Sigmoid colon (tissue), 4 donors: ENCODE measurements around the gene MOK.

Experiments
- CTCF ChIP-seq, 4 experiments: fragments of 450-650 bp in 3 of 4; fragments of 200-600 bp in 1 of 4; IDR thresholded peaks; one replicate each; pipeline ENCODE4 v1.5.1; 2016 to 2019; ENCODE audit warnings: antibody characterized with exemption in 4 of 4, mild to moderate bottlenecking in 3 of 4, moderate library complexity in 2 of 4
- POLR2A ChIP-seq, 2 donors: fragments of 450-650 bp; IDR thresholded peaks; one replicate each; pipeline ENCODE4 v1.6.1; 2016; ENCODE audit warnings: antibody characterized with exemption in 2 of 2, mild to moderate bottlenecking in 2 of 2, moderate library complexity in 2 of 2
- POLR2AphosphoS5 ChIP-seq, 4 donors: sonication (generic); formaldehyde crosslinking; IDR thresholded peaks; one replicate each; pipeline ENCODE4 v1.6.1; 2017; ENCODE audit warnings: antibody characterized with exemption in 4 of 4

- no peak for TF ChIP-seq POLR2A (IDR thresholded peaks at IDR 0.05)
- TF ChIP-seq CTCF (IDR thresholded peaks at IDR 0.05) = no peak
- no peak for TF ChIP-seq POLR2AphosphoS5 (IDR thresholded peaks at IDR 0.05)
Observed at GRCh38 chr14:102285106-102285505, 19.9 kb downstream of the MOK start.
